Germinal center (tissue), 1 donor: ENCODE data around the gene RGS19.
"Not testable (repeated sequence)": the region's sequence is repeated elsewhere in the genome, so short reads cannot be mapped to it uniquely, and the experiment has no call there.

ENCODE experiments used
- DNase-seq: peaks from one replicate; pipeline ENCODE4 v3.0.0; 2012; ENCODE audit warnings: mixed read lengths, low spot score

Gene RGS19, protein sequence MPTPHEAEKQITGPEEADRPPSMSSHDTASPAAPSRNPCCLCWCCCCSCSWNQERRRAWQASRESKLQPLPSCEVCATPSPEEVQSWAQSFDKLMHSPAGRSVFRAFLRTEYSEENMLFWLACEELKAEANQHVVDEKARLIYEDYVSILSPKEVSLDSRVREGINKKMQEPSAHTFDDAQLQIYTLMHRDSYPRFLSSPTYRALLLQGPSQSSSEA

DNA sequence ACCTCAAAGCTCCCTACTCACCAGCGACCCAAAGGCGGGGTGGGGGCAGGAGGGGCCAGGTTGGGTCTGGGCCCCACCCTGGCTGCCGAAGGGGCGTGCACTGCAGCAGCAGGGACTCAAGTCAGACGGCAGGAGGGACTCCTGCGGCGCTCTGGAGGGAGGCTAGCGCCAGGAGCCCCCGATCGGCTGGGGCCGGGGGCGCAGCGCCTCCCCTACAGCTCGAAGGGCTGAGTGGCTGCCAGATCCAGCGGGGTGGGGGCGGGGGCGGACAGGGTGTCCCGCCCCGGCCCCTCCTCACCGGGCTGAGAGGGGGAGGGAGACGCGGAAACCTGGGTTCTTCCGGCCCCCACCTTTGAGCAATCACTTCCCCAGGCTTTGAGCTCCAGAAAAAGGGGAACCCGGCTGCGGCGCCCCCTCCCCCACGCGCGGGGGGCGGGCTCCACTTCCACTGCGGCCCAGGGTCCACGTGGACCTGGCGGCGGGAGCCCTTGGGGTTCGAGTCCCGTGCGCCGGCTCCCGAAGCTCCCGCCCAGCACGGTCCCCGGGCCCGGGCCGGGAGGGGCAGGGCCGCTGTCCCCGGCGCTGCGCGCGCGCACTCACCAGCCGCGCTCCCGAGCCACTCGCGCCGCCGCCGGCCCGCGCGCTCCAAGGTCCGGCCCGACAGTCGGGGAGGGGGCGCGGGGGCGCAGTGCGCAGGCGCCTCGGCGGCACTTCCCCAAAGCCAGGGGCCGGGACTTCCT is at the start of gene RGS19:
Gene RGS19, minus strand, starts transcription at position 246 of the 740 bp plus-strand sequence. CDS start 2,632 bp downstream, outside the sequence.
- DNase-seq = peak; percentile 82

DNA sequence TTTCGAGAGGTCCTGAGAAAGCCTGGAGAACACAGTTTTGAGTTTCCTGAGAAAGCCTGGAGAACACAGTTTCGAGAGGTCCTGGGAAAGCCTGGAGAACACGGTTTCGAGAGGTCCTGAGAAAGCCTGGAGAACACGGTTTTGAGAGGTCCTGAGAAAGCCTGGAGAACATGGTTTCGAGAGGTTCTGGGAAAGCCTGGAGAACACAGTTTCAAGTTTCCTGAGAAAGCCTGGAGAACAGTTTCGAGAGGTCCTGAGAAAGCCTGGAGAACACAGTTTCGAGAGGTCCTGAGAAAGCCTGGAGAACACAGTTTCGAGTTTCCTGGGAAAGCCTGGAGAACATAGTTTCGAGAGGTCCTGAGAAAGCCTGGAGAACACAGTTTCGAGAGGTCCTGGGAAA is 44.2 kb upstream of the RGS19 start:
- not testable (repeated sequence) for DNase-seq

DNA sequence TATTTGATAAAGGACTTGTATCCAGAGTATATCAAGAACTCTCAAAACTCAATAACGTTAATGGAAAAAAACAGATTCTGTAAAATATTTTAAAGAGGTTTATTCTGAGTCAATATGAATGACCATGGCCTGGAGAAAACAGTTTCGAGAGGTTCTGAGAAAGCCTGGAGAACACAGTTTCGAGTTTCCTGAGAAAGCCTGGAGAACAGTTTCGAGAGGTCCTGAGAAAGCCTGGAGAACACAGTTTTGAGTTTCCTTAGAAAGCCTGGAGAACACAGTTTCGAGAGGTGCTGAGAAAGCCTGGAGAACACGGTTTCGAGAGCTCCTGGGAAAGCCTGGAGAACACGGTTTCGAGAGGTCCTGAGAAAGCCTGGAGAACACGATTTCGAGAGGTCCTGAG is 43.6 kb upstream of the RGS19 start:
- not testable (repeated sequence) for DNase-seq

- DNase-seq = no peak
Observed at GRCh38 chr20:64121586-64121985, 42.3 kb upstream of the RGS19 start.

GRCh38 chr20:64119681-64120341 is 40.5 kb upstream of the RGS19 start:
- no peak for DNase-seq

DNA sequence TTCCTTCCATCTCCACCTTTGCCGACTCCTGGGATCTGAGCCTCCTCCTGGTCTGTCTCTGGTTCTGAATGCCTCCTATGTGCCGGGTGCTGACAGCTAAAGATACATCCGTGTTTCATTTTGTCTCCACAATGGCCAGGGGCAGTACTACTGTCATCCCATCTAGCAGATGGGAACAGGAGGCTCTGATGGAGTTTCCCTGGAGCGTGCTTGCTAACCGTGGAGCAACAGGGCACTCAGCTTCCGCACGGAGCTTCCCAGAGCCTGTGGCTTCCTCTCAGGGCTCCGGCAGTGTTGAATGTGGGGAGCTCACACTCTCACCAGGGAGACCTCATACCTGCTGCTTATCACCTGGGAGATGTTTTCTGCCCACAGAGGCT is 40.0 kb upstream of the RGS19 start:
- DNase-seq = no peak

DNA sequence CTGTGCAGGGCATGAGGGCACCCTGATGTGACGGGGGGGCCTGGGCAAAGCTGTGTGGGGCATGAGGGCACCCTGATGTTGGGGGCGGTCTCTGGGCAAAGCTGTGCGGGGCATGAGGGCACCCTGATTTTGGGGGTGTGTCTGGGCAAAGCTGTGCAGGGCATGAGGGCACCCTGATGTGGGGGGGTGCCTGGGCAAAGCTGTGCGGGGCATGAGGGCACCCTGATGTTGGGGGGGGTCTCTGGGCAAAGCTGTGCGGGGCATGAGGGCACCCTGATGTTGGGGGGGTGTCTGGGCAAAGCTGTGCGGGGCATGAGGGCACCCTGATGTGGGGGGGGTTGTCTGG is 38.1 kb upstream of the RGS19 start:
- not testable (repeated sequence) for DNase-seq

GRCh38 chr20:64116541-64117431 is 37.5 kb upstream of the RGS19 start:
- no peak for DNase-seq

DNA sequence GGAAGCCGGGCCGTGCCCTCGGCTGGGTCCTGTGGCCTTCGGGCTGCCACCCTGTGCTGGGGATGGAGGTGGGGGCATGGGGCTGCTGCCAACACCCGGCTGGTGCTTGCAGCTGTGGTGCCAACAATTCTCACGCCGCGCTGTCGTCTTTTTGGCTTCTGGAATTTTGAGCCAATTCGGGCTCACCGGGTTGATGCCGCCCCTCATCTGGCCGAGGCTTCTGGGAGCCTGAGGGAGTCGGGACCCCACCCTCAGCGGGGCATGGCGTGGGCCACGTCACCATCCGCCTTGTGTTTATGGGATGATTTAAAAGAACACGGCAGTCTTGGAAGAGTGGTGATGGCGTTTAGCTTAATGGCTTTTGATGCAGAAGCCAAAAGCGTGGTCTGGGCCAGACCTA is 36.7 kb upstream of the RGS19 start:
- DNase-seq = no peak

DNA sequence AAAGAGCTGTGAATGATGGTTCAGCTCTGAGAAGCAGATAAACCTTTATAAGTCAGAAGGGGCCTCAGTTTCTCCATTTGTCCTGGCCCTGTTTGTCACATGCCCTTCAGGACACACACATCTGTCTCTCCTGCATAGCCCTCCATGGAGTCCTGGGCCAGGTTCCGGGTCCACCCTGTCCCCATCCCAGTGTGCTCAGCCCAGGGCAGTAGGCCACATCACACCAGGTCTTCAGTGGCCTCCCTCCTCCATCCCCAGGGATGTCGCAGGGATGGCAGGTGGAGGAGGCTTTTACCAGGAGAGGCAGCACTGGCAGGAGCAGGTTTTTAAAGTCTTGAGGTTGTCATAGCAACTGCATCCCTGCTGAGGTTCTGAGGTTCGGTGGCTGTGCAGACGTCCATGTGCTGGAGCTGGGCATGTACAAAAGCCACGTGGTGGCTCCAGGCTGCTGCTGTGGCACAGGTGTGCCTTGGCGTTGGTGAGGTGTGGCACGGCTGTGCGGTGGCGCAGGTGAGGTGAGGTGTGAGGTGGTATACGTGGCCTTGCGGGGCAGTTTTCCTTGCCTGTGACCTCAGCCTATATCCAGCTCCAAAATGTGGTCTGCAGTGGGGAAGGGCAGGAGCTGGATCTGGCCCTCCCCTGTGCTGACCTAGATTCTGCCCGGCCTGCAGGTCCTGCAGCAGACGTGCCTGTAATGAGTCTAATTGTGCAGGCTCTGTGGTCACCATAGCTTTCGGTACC is 36.0 kb upstream of the RGS19 start:
- no peak for DNase-seq

GRCh38 chr20:64114356-64114971 is 35.1 kb upstream of the RGS19 start:
- no peak for DNase-seq

GRCh38 chr20:64113796-64114355 is 34.6 kb upstream of the RGS19 start:
- DNase-seq = no peak

GRCh38 chr20:64113444-64113775 is 34.1 kb upstream of the RGS19 start:
- DNase-seq = no peak

DNA sequence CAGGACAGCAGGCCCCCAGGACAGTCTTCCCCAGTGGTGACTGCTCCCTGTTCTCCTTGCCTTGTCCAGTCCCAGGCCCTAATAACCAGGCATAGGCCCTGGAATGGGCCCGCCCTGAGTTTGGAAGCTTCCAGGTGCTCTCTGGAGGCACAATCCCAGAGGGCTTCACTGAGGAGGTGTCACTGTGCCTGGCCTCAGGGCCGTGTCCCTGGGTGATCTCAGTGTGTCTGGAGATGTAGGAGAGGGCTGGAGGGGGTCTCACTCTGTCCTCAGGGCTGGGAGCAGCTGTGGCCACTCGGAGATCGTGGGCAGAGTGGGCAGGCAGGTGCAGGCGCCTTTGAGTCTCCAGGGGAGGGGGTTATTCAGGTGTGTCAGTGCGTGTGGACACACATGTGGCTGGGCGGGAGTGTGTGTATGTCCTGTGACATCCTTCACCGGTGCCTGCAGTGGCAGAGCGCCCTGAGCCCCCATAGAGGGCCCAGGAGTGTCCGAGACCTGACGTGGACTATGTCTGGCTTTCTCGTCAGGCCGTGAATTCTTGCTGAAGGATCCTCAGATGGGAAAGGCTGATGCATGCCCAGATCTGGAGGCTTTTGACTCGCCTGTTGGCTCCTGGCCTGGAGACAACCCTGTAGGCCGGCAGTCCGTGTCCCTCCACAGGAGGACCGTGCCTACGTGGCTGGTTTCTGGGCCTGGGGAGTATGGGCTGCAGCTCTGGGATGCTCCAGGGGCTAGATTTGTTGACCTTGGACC is 33.5 kb upstream of the RGS19 start:
- no peak for DNase-seq

DNA sequence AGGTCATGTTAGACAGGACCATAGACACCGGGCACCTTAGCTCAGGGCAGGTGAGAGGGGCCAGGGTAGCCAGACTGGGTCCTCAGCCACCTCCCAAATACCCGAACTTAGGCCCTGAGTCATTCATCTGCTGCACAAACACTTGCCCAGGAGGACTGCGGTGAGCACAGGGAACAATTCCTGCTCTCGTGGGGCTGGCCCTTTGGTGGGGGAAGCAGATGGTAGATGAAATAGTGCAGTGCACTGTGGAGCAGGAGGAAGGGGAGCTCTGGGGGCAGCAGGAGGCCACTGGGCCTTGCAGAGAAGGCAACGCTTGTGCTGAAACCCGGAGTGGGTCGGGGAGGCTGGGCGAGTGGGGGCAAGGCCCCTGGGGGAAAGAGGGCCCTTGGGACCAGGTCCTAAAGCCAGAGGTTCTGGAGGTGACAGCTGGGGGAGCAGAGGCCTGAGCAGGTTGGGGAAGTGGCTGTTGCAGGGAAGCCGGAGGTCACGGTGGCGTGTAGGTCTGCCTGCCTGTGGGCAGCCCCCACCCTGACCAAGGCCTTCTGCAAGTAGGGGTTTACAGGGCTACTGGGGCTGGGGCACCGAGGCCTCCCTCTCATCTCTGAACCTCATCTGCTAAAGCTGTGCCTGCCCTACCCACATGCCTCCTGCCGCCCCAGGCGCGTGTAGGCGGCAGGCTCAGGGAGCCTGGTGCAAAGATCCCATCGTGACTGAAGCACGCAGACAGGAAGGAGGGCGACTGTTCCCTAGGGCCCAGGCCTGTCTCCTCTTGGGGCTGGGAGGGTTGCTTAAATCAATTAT is 32.7 kb upstream of the RGS19 start:
- DNase-seq = no peak

DNA sequence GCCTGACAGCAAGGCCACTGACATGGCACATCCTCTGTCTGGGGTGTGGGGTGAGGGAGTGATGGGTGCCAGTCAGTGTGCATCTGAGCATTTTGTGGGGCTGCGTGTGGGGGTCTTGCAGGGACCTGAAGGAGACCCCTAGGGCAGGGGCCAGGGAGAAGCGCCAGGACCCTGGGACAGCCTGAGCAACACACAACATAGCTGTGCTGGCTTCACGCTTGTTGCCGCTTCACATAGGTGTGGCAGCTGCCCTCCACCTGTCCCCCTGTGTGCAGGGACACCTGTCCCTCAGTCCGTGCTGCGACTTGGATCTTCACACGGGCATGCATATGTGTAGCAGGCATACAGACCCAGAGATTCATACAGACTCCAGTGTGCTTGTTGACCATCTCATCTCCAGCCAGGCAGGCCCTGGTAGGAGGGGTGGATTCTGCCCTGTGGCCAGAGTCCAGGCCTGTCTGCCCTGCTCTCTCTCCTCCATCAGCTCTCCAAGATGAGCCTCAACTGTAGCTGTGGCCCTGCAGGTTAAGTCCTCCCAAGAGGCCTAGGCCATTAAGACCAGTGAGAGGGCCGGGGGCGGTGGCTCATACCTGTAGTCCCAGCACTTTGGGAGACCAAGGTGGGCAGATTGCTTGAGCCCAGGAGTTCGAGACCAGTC is 31.2 kb upstream of the RGS19 start:
- no peak for DNase-seq

DNA sequence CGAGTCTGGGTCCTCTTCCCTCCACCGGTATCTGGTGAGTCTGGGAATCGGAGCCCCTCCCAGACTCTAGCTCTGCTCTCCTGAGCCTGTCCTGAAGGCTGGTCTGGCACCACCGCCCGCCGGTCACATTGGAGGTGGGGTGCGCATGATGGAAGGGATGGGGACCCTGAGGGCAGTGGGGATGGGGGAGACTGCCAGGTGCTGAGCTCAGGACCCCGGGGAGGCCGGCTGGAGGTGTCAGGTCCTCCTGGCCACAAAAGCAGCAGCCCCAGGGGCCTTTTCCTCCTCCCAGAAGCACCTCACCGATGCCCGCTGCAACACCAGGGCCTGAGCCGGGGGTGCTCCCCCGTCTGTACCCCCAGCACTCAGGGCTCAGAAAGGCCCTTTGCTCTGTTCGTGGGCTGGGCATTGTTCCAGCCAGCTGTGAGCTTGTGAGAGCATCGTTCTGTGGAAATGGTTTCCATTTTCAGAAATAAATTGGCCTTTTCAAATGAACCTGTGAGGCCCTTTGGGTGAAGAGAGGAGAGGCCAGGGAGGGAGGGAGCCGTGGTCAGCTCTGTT is 30.6 kb upstream of the RGS19 start:
- no peak for DNase-seq
